ENCODE results near the gene TBCEL. TPM values are rescaled to one million over a fixed set of nuclear protein-coding genes. Genes with fewer than 3 reads are reported as not detected.
A peak's percentile ranks its signal among the peaks of the same experiment; 100 is the strongest.

The TBCEL gene, protein sequence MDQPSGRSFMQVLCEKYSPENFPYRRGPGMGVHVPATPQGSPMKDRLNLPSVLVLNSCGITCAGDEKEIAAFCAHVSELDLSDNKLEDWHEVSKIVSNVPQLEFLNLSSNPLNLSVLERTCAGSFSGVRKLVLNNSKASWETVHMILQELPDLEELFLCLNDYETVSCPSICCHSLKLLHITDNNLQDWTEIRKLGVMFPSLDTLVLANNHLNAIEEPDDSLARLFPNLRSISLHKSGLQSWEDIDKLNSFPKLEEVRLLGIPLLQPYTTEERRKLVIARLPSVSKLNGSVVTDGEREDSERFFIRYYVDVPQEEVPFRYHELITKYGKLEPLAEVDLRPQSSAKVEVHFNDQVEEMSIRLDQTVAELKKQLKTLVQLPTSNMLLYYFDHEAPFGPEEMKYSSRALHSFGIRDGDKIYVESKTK
- 10 to 100 TPM; 20.4 to 26.7 (median 26.5) TPM for polyA plus RNA-seq (ENCODE audit: insufficient read length in 3 of 3)
- long read RNA-seq, donor 1, full-length matches to known transcripts: 3 of 3 reads
- long read RNA-seq, donor 1, partial matches to known transcripts: 0 of 3 reads
- long read RNA-seq, donor 1, other reads (novel, unspliced or antisense): 0 of 3 reads
- long read RNA-seq, donor 2, full-length matches to known transcripts: 2 of 2 reads
- long read RNA-seq, donor 2, partial matches to known transcripts: 0 of 2 reads
- long read RNA-seq, donor 2, other reads (novel, unspliced or antisense): 0 of 2 reads
- long read RNA-seq, donor 3, full-length matches to known transcripts: 4 of 4 reads
- long read RNA-seq, donor 3, partial matches to known transcripts: 0 of 4 reads
- long read RNA-seq, donor 3, other reads (novel, unspliced or antisense): 0 of 4 reads
- long read RNA-seq, donor 4, partial matches to known transcripts: 0 of 2 reads
- long read RNA-seq, donor 4, other reads (novel, unspliced or antisense): 0 of 2 reads
- long read RNA-seq, donor 5: 0 reads
- long read RNA-seq, donor 6, full-length matches to known transcripts: 3 of 3 reads
- long read RNA-seq, donor 6, partial matches to known transcripts: 0 of 3 reads
- long read RNA-seq, donor 6, other reads (novel, unspliced or antisense): 0 of 3 reads
- long read RNA-seq, donor 7, full-length matches to known transcripts: 3 of 3 reads
- long read RNA-seq, donor 7, partial matches to known transcripts: 0 of 3 reads
- long read RNA-seq, donor 7, other reads (novel, unspliced or antisense): 0 of 3 reads
- long read RNA-seq, donor 8, full-length matches to known transcripts: 4 of 4 reads
- long read RNA-seq, donor 8, partial matches to known transcripts: 0 of 4 reads
- long read RNA-seq, donor 8, other reads (novel, unspliced or antisense): 0 of 4 reads
- long read RNA-seq, donor 9, full-length matches to known transcripts: 4 of 4 reads
- long read RNA-seq, donor 9, partial matches to known transcripts: 0 of 4 reads
- long read RNA-seq, donor 9, other reads (novel, unspliced or antisense): 0 of 4 reads
- long read RNA-seq, donor 10, partial matches to known transcripts: 0 of 1 reads
- long read RNA-seq, donor 10, other reads (novel, unspliced or antisense): 0 of 1 reads
- long read RNA-seq, donor 11, full-length matches to known transcripts: 3 of 3 reads
- long read RNA-seq, donor 11, partial matches to known transcripts: 0 of 3 reads
- long read RNA-seq, donor 11, other reads (novel, unspliced or antisense): 0 of 3 reads
- long read RNA-seq, donor 12, full-length matches to known transcripts: 1 of 1 reads
- long read RNA-seq, donor 12, partial matches to known transcripts: 0 of 1 reads
- long read RNA-seq, donor 12, other reads (novel, unspliced or antisense): 0 of 1 reads
- long read RNA-seq, donor 13: 0 reads
- long read RNA-seq, donor 14, full-length matches to known transcripts: 2 of 2 reads
- long read RNA-seq, donor 14, partial matches to known transcripts: 0 of 2 reads
- long read RNA-seq, donor 14, other reads (novel, unspliced or antisense): 0 of 2 reads
- long read RNA-seq, donor 15, full-length matches to known transcripts: 3 of 3 reads
- long read RNA-seq, donor 15, partial matches to known transcripts: 0 of 3 reads
- long read RNA-seq, donor 15, other reads (novel, unspliced or antisense): 0 of 3 reads
- long read RNA-seq, donor 16, full-length matches to known transcripts: 6 of 6 reads
- long read RNA-seq, donor 16, partial matches to known transcripts: 0 of 6 reads
- long read RNA-seq, donor 16, other reads (novel, unspliced or antisense): 0 of 6 reads

DNA sequence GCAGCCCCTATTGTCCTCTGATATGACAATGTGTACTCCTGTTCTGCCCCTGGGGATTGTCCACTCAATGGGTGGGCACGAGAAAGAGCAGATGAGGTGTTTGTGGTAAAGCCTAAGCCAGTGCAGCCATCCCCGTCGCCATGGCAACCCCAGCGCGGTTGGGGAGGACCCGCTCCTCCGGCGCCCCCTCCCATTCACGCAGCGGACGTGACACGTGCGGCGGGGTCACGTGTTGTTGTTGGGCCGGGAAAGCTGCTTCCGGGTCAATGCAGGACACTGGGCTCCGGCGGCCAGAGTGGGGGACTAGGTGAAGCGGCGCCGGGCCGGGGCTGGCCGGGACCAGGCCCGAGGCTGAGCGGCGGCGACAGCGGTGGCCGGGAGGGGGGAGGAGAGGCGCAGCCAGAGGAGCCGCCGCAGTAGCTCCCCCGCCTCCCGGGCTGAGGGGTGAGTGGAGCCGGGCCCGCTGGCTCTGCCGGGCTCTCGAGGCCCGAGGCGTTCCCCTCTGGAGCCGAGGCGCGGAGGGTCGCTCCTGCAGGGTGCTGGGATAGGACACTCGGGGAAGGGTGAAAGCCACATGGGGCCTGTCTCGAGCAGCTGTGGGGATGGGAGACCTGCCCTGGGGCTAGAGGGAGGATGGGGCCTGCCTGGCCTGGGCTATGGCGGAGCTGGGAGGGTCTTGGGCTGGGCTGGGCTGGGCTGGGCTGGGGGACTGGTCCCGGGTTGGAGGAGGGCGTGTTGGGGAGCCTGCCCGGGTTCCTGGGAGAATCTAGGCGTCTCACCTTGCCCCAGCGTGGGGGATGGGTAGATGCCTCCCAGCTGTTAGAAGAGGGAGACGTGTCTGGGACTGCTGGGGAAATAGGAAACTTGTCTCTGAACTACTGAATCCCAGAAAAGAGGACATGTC is at the start of gene TBCEL:
Gene TBCEL (plus strand): TSS at position 255 of the 904 bp plus-strand sequence. CDS start 21,589 bp downstream, outside the sequence.
- DNase-seq (ENCODE audit: extremely low read depth in 1 of 11, low read depth in 9 of 11, low spot score in 4 of 11): peak; percentile 65 to 90 (median 83)

DNA sequence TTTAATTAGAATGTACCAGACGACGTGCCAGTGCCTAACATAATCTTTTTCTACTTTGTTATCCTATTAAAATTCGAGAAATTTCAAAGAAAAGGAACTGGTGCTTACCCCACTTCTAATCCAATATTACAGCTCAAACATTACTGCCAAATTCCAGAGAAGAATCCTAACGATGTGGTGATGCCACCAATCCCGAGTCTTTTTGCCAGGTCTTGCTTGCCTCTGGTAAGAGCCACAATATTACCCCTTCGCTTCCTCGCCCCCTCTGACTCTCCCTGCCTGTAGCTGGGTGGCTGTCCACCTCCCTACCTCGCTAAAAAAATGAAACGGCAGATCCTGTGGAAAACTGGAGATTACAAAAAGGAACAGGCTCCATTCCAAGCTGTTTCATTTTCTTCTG is 49.4 kb upstream of the TBCEL start:
- no peak for DNase-seq (ENCODE audit: extremely low read depth in 1 of 11, low read depth in 9 of 11, low spot score in 4 of 11)

DNA sequence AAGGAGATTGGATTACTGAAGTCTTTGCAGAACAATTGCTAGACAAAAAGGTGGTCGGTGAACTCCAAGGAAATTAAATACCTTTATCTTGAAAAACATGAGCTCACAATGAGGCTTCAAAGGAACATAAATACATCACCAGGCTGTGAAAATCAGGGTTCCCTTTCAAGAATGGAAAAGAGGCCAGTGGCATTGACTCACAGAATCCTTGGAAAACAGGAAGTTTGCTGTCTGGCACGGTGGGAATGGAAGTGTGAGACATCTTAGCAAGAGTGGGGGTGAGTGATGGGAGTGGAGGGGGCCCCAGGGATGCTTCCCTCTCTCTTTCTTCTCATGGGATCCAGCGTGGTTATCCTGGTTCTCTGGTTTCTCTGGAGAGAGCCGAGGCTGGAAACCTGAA is 48.9 kb upstream of the TBCEL start:
- no peak for DNase-seq (ENCODE audit: extremely low read depth in 1 of 11, low read depth in 9 of 11, low spot score in 4 of 11)

DNA sequence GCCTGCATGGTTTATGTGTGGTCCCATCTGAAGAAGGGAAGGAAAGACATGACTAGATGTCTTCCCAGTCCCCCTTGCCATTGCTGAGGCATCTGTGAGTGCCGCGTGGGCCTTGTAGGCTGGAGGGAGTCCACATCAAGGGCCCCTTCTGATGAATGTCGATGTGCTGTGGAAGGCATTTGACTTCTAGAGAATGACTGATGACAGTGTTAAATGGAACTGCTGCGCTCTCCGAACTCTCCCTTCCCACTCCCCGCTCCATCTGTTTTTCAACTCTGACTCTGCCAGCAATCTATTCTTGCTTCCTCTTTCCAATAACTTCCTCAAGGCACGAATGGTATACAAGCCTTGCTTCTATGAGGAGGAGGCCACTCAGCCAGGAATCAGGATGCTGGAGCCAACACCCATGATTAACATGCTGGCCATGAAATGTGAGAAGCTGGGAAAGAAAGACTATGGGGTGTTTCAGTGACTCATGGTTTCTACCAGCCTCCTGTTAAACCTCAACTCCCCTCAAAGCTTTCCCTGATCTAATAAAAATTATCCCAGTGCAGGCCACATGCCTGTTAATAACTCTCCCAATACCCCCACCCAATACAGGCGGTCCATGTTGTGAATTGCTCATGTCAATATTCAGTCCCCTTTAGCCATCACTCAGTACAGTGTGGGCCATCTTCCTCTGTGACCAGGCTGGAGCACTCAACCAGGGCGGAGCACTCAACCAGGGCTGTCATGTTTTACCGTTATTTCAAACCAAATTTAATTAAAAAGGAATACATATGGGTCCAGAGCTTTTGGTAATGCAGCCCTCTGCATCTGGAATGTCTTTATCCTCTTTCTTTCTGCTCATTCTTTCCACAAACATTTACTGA is 46.4 kb upstream of the TBCEL start:
- DNase-seq (ENCODE audit: extremely low read depth in 1 of 11, low read depth in 9 of 11, low spot score in 4 of 11): no peak

DNA sequence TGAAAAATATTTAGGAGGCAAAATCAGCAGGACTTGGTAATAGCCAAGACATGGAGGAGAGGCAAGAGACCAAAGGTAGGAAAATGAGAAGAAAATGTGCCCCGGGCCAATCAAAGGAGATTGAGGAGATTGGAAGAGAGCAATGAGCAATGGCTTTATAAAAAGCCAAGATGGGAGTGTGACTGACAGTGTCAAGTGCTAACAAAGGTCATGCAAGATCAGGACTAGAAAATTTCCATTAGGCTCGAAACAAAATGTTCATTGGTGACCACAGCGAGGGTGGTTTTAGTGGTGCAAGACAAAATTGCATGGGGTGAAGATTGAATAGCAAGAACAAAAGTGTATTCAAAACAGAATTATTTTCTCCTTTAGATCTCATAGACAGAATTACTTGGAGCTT is 45.2 kb upstream of the TBCEL start:
- DNase-seq (ENCODE audit: extremely low read depth in 1 of 11, low read depth in 9 of 11, low spot score in 4 of 11): no peak

DNA sequence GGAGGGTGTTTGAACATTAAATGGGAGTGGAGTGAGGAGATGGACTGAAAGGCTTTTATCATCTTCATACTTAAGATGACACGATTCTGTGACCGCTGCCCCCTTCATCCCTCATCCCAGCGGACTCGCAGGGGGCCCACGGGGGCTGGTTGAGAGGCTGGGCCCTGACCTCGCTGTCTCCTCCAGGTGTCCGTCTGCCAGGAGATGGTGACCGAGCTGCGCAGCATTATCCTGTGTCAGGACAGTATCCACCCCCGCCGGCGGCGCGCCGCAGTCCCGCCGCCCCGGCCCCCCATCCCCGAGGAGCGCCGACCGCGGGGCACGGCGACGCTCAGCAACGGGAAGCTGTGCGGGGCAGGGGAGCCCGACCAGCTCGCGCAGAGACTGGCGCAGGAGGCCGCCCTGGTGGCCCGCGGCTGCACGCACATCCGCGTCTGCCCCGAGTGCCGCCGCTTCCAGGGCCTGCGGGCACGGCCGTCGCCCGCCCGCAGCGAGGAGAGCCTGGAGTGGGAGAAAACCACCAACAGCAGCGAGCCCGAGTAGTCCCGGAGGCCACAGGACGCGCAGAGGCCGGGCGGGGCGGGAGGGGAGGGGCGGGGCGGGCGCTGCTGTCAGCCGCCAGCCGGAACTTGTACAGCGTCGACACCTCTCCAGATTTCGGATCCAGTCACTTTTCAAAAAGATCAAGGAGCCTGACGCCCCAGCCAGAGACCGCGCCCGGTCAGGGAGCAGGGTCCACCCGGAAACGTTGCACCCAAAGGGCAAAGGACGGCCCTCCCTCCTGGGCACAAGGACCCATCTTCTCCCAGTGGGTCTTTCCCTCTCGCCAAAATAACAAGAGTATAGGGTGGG is 38.0 kb upstream of the TBCEL start:
- DNase-seq (ENCODE audit: extremely low read depth in 1 of 11, low read depth in 9 of 11, low spot score in 4 of 11): peak in 8 of 11 donors; percentile 17 to 51 (median 42)

DNA sequence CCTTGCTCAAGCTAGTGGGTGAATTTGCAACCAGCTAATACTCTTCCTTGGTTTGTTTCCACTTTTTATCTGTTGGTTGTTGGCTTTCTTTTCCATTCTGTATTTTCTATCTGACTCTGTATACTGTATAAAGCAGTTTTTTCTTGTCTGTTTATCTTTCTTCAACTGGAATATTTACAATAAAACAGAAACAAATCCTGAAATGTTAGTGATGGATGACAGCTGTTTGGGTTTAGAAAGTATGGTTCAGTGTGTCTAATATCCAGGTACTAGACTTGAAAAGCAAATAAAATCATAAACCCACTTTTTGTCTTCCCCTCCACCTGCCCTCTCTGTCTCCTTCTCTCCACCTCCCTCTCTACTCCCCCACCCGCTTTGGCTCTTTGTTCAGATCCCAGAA is 35.3 kb upstream of the TBCEL start:
- DNase-seq (ENCODE audit: extremely low read depth in 1 of 11, low read depth in 9 of 11, low spot score in 4 of 11): no peak

DNA sequence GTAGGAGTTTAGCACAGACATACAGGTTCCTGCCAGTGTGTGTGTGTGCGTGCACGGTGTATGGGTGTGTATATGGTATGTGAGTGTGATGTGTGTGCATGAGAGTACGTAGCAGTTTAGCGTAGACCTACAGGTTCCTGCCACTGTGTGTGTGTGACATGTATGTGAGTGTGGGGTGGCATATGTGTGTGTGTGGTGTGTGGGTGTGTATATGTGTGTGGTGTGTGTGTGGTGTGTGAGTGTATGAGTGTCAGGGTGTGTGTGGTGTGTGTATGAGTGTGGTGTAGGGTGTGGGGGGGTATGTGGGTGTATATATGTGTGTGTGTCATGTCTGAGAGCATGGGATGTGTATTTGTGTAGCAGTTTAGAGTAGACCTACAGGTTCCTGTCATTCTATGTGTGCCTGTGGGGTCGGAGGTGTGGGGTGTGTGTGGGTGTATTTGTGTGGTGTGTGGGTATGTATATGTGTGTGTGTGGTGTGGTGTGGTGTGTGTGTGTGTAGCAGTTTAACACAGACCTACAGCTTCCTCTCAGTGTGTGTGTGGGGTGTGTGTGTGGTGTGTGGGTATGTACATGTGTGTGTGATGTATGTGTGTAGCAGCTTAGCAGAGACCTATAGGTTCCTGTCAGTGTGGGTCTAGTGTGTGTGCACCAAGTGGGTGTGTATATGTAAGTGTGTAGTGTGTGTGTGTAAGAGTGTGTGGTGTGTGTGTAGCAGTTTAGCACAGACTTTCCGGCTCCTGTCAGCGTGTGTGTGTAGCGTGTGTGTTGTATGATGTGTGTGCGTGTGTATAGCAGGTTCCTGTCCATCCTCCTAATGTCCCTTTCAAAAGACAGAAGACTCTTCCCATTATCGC is 31.8 kb upstream of the TBCEL start:
- DNase-seq (ENCODE audit: extremely low read depth in 1 of 11, low read depth in 9 of 11, low spot score in 4 of 11): no peak

DNA sequence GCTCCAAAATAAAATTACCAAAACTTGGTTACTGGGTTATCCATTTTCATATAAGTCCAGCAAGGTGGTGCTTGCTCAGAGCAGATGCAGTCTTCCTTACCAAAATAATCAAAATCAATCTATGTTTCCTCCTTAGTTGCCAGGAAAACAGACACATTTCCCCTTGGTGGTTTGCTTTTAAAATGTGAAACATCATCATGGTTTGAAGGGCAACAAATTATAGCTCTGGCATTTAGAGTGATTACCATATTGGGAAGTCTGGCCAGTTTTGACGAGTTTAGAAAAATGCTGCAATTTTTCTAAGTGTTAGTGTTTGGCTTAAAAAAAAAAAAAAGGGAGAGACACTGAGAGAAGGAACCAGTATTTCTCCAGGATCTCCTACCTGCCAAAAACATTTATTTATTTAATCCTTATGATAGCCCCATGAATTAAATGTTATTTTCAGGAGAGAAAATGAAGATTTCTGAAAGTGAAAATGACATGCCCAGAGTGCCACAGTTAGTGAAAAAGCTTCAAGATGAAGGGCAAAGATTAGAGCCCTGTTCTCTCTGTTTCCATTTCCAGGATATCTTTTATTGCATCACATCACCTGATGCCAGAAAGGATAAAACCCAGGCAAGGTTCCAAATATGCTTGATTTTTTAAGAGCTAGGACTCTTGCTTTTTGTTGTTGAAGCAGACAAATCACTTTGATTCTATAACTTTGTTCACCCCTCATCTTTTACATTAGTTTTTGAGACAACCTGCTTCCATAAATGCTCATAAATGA is 29.6 kb upstream of the TBCEL start:
- no peak for DNase-seq (ENCODE audit: extremely low read depth in 1 of 11, low read depth in 9 of 11, low spot score in 4 of 11)

DNA sequence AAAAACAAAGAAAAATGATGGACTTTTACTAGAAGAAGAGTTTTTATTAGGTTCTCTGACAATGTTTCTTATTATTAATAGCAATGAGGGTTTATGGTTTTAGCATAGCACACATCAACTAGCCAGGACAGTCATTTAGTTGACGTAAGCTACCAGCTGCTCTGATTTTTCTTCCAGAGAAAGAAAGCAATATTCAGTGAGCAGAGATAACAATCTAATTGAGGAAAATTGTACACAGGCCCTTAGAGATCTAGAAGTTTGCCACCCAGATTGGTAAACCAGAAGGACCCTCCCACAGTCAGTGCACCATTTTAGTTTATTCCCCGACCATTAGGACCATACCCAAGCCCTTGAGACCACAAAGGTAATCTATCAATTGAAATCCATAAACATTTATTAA is 28.7 kb upstream of the TBCEL start:
- no peak for DNase-seq (ENCODE audit: extremely low read depth in 1 of 11, low read depth in 9 of 11, low spot score in 4 of 11)

DNA sequence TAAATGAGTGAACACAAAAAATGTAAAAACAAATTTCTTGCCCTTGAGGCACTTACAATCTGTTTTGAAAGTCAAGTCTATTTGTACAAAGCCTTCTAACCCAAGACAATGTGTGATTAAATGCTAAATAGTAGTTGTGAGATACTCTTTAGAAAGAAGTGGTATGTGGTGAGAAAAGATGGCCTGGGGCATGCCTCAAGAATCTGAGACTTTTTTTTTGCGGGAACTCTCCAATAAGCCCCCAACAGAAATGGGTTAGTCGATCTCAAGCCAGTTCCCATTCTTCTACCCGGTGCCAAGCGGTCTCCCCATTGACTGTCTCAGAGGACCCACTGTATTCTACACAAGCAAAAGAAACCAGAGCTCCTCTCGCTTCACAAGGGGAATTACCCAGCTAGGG is 26.9 kb upstream of the TBCEL start:
- no peak for DNase-seq (ENCODE audit: extremely low read depth in 1 of 11, low read depth in 9 of 11, low spot score in 4 of 11)

DNA sequence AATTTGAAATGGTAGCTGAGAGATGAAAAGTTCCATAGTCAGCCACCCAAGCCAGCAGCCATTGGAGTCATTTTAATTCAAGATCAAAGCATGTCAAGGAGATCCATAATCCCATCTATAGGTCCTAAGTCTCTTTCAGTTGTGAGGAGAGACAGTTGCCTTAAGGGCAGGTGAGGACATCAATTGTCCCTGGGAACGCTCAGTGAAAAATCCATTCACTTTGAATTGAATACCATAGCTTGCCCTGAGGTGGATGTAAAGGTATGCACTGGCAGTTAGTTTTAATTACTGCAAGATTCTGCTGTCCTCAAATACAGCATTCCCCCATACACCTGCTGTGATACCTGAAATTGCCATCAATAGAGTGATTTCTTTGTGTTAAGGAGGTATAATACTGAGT is 25.3 kb upstream of the TBCEL start:
- no peak for DNase-seq (ENCODE audit: extremely low read depth in 1 of 11, low read depth in 9 of 11, low spot score in 4 of 11)

DNA sequence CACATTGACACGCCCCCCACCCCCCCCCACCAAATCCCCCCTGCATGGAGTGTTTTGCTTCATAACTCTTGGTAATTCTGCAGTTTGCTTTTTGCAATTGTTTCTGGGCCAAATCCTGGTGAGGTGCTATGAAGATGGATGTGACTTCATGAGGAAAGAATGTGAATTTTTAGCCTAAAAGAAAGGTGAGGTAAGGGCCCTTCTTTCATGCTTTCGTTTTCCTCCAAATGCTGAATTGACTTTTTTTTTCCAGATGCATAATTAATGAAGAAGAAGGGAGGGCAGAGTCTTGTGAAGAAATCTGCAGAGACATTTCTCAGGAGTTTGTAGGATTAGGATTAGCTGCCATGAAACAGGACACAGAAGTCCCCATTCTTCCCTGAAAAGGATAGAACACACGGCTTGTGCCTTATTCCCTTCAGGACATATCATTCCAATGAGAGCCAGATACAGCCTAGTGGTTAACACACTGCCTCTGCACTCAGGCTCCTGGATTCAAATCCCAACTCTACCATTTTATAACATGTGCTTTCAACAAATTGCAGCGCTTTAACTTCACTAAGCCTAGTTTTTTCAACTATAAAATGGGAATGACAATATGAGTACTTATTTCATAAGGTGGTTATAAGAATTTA is 19.6 kb upstream of the TBCEL start:
- no peak for DNase-seq (ENCODE audit: extremely low read depth in 1 of 11, low read depth in 9 of 11, low spot score in 4 of 11)
